Measurements from ENCODE around the gene SPAG5.

Gene SPAG5

DNA sequence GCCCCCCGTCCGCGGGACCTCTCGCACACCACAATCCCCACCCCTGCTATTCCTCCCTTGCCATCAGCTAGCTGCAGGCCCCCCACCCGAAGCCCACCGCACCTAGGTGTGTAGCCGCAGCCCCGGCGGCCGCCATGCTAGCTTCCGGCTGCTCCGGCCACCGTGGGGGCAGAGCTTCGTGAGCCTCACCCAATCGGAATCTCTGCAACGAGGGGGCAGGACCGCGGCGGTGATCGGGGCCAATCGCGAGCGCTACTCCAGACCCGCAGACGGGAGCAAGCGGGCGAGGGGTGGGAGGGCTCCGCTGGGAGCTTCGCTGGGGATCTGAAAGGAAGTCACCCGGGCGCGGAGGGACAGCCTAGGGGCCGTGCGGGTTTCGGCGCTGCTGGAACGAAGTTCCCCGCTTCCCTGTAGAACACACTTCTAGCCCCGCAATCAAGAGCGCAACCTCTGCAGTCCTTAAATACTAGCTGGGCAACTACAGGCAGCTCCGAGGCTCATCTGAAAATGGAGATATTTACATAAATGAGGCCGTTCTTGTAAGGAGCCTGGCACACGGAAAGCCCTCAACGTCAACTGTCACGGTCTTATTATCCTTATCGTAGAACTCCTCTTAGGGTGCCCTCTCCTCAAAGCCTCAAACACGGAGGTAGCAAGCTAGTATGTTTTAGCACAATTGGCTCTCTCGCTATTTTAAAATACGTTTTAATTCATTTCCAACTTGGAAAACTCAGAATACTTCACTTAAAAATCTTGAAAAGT lies 27.3 kb downstream of the SPAG5 start, which contains the start of gene PIGS:
Gene PIGS (minus strand): TSS at position 164 of the 762 bp plus-strand sequence. CDS start 28 bp downstream, at position 136.
- DNase-seq: peak; percentile 87 to 90

DNA sequence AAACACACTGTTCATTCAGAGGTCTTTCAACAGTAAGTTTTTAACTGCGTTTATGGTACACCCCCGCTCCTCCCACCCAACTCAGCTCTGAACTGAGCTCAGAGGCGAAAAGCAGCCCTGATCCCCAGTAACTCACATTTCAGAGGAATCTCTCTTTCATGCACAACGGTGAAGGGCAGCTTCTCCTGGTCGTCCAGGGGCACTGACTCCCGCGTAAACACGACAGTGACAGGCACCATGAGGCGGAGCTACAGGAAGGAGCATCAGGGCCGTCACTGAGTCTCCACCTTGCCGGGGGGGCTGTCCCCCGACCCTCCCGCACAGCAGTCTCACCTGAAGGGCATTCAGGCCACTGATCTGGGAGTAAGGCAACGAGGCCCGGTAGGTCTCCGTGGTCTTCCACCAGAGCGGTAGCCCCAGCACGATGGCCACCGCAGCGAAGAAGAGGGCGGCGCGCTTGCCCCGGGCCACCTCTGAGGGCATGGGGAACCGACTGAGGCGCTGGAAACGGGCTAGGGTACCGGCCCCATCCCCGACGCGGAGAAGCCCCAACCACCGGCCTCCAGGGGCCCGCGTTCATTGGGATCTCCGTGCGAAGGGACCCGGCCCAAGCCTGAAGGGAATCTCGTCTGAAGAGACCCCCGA lies 28.0 kb downstream of the SPAG5 start:
- DNase-seq: peak; percentile 34 to 35

DNA sequence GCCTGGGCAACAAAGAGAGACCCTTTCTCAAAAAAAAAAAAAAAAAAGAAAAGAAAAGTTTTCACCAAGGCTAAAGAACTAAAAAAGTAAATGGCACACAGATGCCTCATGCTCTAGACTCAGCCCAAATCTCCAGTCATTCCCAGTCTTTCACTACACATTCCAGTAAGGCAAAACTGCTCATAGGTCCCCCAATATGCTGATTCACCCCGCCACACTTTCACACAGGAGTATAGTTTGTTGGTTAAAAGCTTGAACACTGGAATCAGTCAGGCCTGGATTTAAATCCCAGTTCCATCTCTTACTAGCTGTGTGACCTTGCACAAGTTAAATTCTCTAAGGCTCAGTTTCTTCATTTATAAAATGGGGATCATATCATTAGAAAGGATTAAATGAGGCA lies 29.4 kb downstream of the SPAG5 start:
- no peak for DNase-seq

DNA sequence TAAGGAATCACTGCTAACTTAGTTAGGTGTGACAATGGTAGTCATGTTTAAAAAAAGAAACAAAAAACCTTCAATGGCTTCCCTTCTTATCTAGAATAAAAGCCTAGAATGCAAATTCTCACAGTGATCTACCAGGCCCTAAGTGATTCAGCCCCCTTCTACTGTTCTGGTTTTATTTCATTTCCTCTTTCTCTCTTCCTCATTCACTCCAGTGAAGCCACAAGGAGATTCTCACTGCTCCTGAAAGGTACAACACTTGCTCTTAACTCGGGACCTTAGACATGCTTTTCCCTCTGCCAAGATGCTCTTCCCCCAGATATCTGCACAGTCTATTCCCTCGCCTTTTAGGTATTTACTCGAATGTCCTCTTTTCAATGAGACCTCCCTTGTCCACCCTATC lies 31.2 kb downstream of the SPAG5 start:
- DNase-seq: no peak

DNA sequence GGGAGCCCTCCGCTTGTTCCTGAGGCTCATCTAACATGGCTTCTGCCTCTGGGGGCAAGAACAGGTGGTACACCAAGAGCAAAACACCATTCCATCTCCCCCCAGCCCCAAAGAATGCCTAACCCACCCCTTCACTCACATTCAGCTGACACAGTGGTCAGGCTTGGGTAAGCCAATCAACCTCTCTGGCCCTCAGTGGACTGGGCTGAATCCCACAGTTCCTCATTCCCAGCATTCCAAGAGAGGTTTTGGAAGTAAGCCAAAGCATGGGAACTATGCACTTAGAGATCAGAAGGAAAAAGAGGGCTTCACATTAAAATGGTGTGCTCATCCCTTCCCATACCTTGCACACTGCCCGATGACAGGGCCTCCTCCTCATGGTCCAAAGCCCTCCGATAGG lies 35.4 kb downstream of the SPAG5 start:
- no peak for DNase-seq

DNA sequence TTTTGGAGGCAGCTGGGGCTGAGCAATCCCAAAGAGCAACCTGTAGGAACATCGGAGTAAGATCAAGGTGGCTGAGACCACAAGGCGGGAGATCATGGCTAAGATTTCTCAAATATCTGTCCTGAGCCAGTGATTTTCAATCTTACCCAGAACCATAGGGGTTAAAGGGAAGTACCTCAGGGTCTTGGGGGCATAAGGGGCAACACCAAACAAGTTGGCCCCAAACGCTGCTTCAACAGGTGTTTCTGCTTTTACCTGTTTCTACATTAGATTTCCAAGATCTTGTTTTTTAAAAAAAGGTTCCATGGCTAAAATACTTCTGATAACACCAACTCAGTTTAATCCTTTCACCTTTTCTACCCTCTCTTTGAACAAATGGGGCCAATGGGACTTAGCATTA lies 43.8 kb downstream of the SPAG5 start:
- no peak for DNase-seq

DNA sequence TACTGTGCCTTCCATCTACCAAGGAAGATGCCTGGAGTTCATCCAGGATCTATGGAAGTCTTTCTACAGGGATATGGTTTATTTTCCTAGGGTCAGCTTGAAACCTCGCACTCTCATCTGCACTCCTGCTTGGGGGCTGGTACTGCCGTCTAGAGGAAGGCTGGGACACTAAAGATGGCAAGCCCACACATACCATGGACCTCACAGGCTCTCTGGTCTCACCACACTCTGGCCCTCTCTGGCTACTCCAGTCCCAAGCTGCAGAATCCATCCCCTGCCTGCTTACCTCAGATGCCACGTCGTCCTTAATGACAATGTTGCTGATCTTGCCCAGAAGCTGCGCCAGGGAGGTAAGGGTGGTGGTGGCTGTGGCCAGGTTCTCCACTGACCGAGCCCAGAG lies 44.3 kb downstream of the SPAG5 start:
- DNase-seq: no peak

DNA sequence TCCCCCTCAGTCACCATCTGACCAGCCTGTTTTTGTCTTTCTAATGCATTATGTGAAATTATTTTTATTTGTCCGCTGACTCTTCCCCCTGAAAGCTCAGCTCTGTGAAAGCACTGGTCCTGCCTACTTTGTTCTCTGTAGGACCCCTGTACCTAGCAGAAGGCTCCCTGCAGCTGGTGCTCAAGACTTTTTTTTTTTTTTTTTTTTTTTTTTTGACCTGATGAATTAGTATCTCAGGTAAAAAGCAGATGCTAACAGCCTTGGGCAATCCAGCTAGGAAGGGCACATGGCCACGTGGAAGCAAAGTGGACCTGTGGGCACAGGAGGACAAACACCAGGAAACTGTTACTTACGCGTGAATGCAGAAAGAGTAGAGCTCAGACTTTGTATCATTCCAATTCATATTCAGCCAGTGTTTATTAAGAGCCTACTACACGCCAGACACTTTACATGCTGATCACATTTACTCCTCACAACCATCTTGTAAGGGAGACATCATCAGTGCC lies 45.8 kb downstream of the SPAG5 start:
- DNase-seq: no peak

DNA sequence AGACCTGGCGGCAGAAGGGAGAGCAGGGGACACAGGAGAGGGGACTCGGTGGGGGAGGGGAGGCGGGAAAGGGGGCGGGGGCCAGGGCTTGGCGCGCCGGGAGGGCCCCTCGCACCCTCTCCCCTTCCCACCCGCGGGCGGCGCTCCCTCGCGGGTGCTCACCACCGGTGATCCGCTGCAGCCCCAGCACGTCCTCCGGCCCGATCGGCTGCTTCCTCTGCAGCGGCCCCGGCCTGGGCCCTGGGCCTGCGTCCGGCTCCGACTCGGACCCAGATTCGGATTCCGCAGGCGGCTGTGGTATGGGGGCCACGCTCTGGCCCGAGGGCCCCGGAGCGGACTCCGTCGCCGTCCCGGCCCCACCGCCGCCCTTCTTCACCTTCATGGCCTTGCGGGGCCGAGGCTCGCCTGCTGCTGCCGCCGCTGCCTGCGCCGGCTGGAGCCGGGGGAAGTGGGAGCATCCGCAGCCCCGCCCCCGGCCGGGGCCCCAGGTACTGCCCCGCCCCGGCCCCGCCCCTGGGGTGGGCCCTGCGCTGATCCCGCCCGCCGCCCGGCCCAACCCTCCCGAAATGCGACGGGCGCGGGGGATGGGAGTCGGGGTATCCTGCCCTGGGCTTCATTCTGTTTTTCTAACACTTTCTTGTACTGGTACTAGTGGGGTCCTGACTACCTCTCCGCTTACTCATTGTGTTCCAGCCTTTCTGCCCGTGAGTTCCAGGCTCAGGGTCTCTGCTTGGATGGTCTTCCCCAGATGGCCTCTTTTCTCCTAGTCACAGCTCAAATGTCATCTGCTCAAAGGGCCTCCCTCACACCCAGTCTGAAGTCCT lies 46.4 kb downstream of the SPAG5 start, which contains the start of gene UNC119:
Gene UNC119 (minus strand): TSS at position 449 of the 824 bp plus-strand sequence. CDS start 67 bp downstream, at position 382.
- peak; percentile 67 to 83 for DNase-seq

DNA sequence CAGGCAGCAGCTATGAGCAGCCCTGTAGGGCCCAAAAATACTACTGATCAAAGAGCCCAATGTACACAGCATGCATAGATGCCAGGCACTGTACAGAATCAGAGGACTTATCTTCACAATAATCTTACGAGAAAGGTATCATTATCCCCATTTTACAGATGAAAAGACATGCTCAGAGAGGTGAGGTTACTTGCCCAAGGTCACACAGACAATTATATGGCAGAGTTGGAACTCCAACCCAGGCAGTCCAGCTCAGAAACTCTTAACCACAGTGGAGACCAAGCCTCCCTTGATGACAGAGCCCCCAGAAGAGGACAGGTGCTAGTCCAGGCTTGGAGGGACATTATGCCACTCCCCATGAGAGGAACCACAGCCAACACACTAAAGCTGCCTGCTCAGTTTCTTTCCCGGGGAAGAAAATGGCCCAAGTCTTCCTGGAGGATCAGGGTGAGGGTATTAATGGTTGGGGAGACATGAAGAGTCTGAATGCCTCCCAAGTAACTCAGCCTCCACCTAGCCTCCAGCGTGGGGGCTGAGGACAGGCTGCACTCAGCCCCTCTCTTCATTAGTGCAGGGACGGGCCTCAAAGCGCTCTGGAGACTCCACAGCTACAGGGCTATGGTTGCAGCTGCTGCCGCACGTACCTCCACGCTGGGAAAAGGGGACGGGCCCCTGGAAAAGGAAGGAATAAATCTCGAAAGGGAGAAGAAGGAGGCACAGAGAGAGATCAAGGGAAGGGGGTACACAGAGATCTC lies 47.2 kb downstream of the SPAG5 start:
- no peak for DNase-seq

DNA sequence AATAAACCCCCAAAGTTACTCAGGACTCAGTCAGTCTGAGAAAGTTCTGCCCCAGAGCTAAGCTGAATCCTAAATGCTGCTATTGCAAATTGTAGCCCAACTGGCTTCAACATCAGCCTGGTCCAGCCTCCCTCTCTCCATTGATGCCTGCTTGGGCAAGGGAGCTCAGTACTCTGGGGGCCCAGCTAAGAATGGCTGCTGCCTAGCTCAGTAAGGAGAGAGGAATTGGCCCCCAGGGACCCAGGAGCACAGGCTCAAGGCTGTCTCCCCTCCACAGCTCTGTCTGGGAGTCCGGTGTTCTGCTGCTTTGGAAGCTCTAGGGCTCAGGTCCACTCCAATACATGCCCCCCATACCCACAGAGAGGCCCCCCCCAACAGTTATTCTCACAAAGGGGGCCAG lies 48.0 kb downstream of the SPAG5 start:
- DNase-seq: no peak

DNA sequence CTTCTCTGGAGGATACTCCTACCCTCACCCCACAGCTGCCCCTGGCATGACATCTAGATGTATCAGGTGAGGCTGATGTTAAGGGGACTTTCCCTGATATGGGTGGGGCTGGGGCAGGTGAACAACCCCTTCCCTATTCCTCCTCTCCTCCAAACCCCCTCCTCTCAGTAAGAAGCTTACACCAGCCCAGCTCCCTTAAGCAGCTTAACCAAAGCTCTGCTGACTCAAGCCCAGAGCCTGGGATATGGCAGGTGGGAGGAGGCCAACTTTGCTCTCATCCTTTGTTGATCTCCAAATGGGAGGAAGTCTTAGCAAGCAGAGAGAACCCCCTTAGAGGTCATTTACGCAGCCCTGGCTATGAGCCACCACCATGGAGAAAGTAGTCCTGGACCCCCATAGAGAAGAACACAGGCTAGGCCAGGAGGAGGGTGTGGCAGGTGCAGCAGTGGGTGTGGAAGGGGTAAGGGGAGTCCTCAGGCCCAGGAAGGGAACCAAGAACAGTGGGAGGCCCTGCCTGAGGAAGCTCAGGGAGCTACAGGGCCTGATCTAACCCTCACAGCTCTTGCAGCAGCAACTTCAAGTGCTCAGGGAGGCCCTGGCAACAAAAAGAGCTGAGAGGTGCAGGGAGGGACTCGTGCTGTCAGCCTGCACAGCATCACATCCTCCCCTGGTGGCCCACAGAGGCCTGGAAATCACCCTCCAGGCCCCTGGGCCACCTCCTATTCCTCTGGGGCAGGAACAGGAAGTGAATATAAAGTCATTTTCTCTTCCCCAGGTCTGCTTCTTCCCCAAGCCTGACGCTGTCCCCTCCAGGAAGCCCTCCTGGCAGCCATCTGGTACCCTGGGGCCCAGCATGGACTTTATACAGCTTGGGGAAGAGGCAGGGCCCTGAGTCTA lies 49.3 kb downstream of the SPAG5 start:
- peak; percentile 22 to 43 for DNase-seq

DNA sequence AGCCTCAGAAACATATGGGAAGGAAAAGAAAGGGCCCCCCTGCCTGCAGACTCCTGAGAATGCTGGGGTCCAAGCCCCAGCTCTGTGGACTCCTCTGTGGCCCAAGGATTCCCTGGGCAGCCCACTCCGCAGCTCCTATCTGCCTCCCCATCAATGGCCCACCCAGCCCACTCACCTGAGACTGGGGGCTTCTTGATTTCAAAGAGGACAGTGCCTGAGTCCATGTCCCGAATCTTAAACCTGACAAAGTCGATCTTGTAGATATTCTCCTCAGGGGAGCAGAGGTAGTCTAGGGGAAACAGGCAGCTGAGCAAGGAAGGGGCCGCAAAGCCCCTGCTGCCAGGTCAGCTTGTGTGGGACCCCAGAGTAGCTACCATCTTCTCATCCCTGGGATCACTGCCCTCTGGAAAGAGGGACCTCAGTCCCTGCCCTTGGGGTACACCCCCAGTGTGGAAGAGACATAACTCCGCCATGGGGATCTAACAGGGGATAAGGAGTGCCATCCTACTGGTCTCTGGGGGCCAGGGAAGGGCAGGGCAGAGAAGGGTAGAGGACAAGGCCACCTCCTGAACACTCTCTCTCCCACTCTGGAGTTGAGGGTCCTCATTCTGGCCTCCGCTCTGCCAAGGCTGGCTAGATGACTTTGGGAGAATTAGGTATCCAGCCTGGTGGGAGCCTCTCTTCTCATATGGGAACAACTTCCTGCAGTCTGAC lies 50.3 kb downstream of the SPAG5 start:
- DNase-seq: no peak

DNA sequence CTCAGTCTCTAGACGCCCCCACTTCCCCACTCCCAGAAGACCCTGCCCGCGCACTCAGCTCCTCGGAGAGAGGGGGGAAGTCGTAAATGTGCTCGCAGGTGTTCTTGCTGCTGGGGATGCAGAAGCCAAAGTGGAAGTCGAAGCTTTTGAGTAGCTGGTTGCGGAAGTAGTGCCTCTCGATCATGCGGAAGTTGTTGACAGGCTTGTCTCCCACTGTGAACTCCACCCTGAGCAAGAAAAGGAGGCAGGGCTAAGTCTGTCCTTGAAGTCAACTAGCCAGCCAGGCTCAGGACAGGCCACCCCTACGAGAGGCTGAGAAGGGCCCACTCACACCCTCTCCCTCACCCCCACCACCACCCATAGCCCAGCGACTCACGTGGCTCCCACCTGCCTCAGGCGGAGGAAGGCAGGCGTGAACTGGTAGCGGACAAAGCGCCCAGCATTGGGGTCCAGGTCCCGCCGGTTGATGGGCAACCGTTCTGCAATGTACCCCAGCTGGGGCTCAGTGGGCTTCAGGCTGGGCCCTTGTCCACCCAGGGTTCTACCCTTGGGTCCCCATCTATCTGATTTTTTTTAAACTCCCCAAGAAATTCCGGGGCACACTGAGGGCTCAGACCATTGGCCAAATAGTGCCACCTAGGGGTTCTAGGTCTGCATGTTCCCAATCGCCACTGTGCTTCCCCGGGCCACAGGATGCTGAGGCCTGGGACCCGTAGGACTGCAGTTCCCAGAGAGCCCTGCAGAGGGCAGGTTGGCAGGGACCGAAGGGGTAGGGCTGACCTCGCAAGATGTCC lies 51.0 kb downstream of the SPAG5 start:
- peak; percentile 46 to 64 for DNase-seq

DNA sequence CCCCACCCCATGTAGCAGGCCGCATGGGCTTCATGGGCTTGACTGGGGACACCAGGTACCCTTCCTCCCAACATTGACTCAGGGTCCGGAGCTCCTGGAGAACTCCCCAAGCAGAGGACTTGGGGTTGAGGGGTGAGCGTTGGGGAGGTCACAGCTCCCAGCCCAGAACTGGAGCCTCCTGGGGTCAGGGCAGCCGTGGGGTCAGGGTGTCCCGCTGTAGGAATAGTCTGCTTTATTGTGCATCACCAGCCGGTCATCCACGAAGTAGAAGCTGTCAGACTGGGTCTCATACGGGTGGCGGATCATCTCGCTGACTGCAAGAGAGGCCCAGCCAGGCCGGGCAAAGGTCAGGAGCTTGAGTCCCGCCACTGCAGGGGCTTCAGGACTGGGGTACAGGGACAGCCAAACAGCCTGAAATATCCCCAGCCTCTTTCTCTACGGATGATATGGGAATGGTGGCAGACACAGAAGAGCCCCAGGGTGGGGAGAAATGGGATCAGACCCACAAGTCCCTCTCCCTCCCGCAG lies 51.7 kb downstream of the SPAG5 start:
- no peak for DNase-seq

DNA sequence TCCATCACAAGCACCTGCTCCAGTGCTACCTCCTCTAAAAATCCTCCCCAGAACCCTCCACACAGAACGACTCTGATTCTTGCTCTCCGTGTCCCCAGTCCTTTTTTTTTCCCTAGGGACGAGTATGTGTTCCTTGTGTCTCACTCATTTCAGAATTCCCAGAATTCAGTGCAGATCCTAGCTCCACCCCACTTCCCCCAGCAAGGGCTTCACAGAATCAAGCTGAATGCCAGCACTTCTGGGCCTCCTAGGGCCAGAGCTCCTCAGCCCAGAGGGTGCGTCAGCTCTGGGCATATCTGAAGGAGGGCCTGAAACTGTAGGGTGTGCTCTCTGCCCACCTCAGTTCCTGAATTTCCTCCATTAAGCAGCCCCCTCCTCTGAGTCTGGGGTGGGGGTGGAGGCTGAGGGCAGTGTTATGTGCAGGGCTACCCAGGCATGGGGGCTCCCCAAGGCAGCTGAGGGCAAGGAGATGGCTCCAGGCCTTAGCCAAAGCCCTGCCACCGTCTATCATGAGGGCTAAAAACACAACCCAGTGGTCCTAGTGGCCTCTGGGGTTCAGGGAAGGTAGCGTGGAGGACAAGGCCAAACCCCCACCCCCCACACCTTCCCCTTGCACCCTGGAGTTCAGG lies 52.9 kb downstream of the SPAG5 start:
- DNase-seq: no peak

DNA sequence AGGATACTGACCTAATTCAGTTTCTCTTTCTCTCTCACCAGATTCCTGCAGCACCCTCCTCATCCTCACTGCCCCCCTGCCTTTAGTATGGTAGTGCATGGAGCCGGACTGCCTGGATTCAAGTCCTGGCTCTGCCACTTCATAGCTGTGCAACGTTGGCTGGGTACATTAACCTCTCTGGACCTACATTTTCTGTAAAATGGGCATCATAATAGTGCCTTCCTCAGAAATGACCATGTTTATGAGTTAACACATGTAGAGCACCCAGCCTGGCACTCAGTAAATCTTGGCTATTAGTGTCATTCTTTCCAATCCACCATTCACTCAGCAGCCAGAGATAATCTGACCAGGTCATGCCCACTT lies 53.7 kb downstream of the SPAG5 start:
- no peak for DNase-seq

DNA sequence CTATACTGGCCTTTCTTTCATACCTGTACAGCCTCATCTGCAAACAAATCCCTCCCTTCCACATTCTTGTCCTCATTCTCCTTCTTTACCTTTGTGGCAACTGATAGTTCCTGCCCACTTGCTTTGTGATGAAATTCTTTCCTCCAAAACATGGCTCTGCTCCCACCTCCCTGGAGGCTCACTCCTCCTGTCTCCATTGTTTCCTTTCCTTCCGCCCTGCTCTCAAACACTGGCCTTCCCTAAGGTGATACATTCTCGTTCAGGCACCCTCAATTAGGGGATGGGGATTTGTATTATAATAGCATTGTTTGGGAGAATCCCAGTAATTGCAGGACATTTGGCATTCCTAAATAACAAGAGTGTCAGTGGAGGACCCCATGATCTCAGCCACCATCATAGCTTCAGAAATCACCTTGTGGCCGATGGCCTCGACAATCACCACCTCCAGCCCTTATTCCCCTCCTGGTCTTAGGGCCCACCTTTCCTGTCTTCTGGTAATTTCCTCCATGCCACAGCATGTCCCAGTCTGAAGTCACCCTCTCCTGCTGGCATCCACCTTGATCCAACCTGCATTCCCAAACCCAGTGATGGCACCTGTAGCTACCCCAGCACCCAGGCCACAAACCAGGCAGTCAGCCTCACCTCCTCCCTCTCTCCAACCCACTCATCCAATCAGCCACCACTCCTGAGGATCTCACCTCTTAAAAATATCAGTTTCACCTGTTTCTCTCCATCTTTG lies 54.3 kb downstream of the SPAG5 start:
- DNase-seq: no peak

Data from stimulated activated CD4-positive, alpha-beta T cell treated with anti-CD3 and anti-CD28 coated beads, Interleukin-4, amount 100 ng/mL, for 4 hours (primary cell).